HK-2 (cell line): ENCODE results near the gene CGNL1.

ENCODE experiments used
- DNase-seq: peaks from one replicate; pipeline ENCODE4 v3.0.0-alpha.2; 2018; ENCODE audit not compliant: unreplicated experiment

Gene CGNL1

DNA sequence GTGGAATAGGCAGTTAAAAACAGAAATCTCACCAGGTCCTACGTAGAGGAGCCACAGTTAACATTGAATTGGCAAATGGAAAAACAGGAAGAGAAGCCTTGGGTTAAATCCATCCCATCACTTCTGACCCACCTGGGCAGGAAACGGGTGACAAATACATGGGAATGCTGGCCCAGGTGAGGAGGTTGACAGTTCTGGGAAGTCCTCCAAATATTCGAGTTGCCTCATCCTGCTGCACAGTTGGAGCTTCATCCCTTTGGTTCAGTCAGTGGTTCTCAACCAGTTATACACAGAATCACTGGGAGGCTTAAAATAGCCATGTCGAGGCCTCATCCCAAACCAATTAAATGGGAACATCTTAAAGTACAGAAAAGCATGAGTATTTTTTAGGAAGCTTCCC is 220.7 kb downstream of the CGNL1 start:
- DNase-seq: no peak

DNA sequence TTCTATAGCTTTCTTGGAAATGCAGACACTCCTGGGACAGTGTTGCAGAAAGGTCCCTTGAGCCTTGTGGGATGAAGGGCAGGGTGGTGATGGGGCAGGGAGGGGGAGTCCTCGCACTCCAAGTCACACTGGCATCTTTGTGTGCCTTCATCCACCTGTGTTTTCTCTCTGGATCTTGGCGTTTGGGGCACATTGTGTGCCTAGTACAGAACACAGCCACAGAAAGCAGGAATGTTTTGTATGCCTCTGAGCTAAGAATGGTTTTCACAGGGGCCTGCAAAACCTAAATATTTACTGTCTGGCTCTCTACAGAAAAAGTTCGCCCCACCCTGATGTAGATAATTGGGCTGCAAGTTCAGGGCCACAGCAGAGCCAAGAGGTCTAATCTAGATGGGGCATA is 221.1 kb downstream of the CGNL1 start:
- DNase-seq: no peak

DNA sequence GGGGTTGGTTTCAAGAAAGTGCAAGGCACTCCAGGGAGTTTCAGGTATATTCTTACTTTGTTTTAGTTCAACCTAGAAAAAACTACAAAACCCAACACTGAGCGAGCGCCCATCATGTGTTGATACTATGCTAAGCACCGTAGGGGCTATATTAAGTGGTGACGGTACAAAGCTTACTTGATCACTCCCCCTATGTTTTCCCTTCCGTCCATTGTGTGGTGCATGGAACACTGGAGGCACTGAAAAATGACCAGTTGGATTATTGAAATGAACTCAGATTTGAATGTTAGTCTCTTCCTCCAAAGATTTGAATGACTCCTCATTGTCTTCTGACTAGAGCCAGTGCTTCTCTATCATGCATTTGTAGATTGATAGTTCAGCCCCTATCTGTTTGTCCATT is 222.0 kb downstream of the CGNL1 start:
- no peak for DNase-seq

DNA sequence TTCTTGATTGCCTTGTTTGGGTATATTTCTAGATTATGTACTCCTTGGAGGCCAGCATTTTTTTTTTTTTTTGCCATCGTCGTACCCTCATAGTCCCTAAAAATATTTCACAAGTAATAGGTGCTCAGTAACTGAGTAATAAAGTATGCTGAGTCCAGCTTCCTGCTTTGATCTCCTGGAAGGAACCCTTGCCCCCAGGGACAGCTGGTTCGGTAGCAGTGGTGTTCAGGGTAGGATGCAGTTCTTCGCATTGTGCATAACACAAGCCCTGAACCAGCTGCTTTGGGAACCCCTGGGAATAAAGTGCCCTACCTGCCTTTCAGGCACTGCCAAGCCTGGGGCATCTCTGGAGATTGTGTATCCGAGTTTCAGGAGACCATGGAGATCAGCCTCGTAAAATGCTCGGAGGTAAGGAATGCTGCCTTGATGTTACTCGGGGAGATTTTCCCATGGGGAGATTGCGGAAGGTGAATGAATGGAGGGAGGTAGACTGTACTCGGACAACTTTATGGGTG is 223.0 kb downstream of the CGNL1 start:
- no peak for DNase-seq

DNA sequence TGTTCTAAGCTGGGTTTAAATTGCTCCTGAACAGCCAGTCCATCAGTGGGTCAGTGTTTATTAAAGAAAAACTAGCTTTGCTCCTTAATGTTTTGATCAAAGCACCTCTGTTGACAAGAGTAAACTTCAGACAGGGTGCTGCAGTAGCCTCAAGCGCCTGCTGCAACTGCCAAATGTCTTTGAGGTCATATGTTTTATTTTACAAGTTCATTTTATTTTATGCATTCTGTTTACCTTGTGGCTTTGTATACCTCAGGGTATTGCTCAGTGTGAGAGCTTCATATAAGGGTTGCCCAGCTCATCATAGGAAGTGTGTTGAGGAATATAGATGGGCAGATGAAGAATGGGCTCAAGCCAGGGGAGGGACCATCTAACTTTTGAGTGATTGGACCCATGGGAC is 223.9 kb downstream of the CGNL1 start:
- DNase-seq: no peak
